GM19372 (cell line): ENCODE data around the gene SLC37A1.
"Not testable (repeated sequence)": the region's sequence is repeated elsewhere in the genome, so short reads cannot be mapped to it uniquely, and the experiment has no call there.

Experiments used
- ATAC-seq: cut with Tn5 transposase; IDR thresholded peaks from one replicate; pipeline ENCODE4 v1.9.1; 2021; ENCODE audit warnings: mild to moderate bottlenecking, low read depth, moderate library complexity; ENCODE audit not compliant: unreplicated experiment

Gene SLC37A1

GRCh38 chr21:42513151-42513984, at the start of gene SLC37A1:
Gene SLC37A1, plus strand, starts transcription at chr21:42513852. Its CDS starts 4,603 bp downstream, at chr21:42518455.
- ATAC-seq: peak; percentile 46

GRCh38 chr21:42463861-42464515, 49.7 kb upstream of the SLC37A1 start:
- ATAC-seq: no peak

GRCh38 chr21:42465008-42465802, 48.4 kb upstream of the SLC37A1 start:
- ATAC-seq: no peak

- no peak for ATAC-seq
These were observed 47.9 kb upstream of the SLC37A1 start for GRCh38 chr21:42465803-42466127.

DNA sequence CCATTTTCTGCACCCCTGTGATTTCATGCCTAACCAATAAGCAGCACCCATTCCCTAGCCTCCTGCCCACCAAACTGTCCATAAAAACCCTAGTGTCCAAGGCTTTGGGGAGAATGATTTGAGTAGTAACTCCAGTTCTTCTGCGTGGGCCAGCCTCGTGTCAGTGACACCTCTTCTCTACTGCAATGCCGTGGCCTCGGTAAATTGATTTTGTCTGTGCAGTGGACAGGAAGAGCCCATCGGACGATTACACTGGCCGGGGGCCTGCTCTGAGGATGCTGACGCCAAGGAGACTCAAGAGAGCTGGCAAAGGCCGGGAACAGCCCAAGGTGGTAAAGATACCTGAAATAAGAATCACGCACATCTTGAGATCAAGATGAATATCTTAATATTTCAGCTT, 47.0 kb upstream of the SLC37A1 start:
- no peak for ATAC-seq

GRCh38 chr21:42467140-42467983, 46.3 kb upstream of the SLC37A1 start:
- ATAC-seq: no peak

GRCh38 chr21:42468491-42469131, 45.0 kb upstream of the SLC37A1 start:
- no peak for ATAC-seq

DNA sequence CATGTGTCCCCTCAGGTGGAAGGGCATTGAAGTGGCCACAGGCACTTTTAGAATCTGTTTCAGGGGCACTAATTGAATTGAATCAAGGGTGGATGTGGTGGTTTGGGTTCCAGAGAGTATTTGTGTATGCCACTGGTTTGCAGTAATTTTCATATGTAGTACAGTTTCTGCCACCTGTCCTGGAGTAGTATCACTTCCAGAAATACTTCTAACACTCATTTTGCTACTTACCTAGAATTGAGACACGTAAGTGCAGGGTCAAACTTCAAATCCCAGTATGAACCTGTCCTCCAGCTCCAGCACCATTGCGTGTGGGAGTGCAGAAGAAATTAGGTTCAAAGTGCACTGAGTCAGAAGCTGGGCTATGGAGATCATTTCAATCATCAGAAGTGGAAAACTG, 44.4 kb upstream of the SLC37A1 start:
- ATAC-seq: no peak

DNA sequence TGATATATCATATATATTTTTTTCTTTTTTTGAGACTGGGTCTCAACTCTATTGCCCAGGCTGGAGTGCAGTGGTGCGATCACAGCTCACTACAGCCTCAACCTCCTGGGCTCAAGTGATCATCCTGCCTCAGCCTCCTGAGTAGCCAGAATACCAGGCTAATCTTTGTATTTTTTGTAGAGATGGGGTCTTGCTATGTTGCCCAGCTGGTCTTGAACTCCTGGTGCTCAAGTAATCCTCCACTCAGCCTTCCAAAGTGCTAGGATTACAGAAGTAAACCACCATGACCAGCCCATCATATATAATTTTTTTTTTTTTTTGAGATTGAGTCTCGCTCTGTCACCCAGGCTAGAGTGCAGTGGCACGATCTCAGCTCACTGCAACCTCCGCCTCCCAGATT, 43.9 kb upstream of the SLC37A1 start:
- not testable (repeated sequence) for ATAC-seq

GRCh38 chr21:42471206-42471605, 42.4 kb upstream of the SLC37A1 start:
- ATAC-seq: no peak

DNA sequence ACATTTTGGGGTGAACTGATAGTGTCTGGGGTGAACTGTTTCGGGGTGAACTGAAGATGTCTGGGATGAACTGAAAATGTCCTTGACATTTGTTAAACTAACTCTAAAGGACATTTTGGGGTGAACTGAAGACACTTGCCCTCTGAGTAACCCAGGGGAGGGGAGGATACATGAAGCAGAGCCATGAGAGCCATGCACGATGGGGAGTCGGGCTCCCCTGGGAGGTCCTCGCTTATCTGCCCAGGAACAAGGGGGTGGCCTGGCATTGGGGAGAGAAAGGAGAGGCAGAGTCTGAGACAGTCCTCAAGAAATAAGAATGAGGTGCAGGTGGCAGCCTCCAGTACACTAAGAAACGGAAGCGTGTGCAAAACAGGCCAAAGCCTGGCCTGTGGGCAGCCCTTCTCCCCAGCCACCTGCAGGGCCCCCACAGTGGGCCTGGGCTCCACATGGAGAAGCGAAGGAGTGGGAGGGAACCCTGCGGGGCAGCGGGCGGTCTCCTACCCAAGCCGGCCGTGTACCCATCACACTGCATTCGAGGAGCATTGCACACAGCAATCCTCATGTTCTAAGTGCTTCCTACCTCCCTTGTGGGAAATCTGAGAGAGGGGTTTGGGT, 41.8 kb upstream of the SLC37A1 start:
- no peak for ATAC-seq

- ATAC-seq: no peak
These were observed 41.1 kb upstream of the SLC37A1 start for GRCh38 chr21:42472521-42472920.

DNA sequence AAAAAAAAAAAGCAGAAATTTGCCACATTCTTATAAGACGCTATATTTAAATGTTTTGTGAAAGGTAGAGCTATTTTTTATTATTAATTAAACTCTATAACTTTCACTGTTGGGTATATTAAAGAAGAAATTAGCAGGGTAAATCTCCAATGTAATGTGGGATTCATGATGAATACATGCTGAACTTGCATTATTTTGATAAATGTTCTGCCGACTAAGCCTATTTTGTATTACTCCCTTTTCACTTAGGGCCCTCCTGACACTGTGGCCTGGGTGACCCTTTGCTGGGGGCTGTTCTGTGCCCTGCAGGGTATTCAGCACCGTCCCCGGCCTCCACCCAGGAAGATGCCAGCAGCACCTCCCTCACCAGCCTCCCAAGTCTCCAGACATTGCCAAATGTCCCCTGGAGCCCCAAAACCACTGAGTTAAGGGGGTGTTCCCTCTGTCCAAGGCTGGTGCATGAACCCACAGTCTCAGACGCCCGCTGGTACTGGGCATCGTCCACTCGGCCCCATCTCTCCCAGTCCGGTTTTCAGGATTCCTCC, 40.1 kb upstream of the SLC37A1 start:
- ATAC-seq: no peak

GRCh38 chr21:42474043-42474831, 39.4 kb upstream of the SLC37A1 start:
- no peak for ATAC-seq

DNA sequence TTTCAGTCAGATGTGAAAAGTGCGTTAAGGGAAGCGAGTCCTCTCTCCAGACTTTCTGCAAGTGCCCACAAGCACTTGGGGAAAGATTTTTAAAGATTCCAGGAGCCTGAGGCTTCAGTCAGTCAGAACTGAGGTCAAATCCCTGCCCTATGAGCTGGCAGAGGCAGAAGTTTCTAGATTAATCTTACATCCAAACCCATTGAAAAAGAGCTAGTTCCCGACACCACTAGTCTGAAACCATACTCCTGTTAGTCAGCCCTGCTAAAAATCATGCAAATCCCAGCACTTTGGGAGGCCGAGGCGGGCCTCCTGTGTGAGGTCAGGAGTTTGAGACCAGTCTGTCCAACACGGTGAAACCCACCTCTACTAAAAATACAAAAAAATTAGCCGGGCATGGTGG, 38.6 kb upstream of the SLC37A1 start:
- ATAC-seq: no peak

DNA sequence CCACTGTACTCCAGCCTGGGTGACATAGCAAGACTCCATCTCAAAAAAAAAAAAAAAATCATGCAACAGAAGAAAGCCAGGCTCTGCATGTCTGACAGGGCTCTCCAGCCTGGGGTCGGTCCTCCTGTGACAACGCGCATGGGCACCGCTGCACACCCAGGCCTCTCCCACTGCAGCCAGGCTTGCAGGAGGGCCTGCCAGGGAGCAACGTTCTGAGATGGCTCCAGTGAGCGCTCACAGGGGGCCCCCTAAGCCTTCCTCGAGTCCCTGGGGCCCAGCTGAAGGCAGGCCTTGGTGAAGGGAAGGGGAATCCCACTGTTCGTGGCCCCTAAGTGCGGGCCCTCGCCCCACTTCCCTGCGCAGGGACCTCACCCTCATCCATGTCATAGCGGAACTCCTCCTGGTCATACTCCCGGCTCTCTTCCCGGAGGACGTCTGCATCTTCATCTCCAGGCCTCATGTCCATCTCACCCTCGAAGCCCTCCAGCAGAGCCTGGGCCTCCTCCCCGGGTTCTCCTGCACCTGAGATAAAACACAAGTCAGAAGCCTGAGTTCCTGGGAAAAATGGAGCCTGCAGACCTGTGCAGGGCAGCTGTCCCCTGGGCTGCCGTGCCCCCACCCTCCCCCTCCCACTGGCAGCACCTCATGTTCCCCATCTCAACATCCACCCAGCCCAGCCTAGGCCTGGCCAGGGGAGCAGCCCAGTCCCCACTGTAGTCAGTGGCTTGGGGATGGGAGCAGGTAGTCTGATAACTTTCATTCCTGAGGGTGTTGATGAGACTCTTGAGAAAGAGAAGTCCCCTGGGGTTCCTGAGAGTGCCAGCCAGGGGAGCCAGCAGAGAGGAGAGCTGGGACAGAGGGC, 37.9 kb upstream of the SLC37A1 start:
- ATAC-seq: no peak
